NCI-H1105 (cell line): ENCODE data around the gene SMPD4.
"Not testable (repeated sequence)": the region's sequence is repeated elsewhere in the genome, so short reads cannot be mapped to it uniquely, and the experiment has no call there.

Source experiments
- DNase-seq: peaks from one replicate; lab custom pipeline; 2025; lab: John Stamatoyannopoulos, UW

SMPD4 gene

GRCh38 chr2:130141645-130142370 is 39.6 kb downstream of the SMPD4 start:
- DNase-seq, result not testable (repeated sequence)

- not testable (repeated sequence) for DNase-seq
These were observed 40.4 kb downstream of the SMPD4 start for GRCh38 chr2:130141002-130141401.

- DNase-seq, result not testable (repeated sequence)
These were observed 40.9 kb downstream of the SMPD4 start for GRCh38 chr2:130140516-130140915.

GRCh38 chr2:130139331-130140280 is 41.8 kb downstream of the SMPD4 start:
- DNase-seq, result peak; percentile 43

- peak; percentile 66 for DNase-seq
These were observed 42.6 kb downstream of the SMPD4 start for GRCh38 chr2:130138841-130139251.

- DNase-seq, result not testable (repeated sequence)
These were observed 43.1 kb downstream of the SMPD4 start for GRCh38 chr2:130138326-130138725.

GRCh38 chr2:130137118-130137517 is 44.3 kb downstream of the SMPD4 start:
- not testable (repeated sequence) for DNase-seq

GRCh38 chr2:130136546-130136945 is 44.9 kb downstream of the SMPD4 start:
- not testable (repeated sequence) for DNase-seq

- no peak for DNase-seq
These were observed 45.5 kb downstream of the SMPD4 start for GRCh38 chr2:130135692-130136541.

GRCh38 chr2:130129120-130129829 is 52.1 kb downstream of the SMPD4 start, which contains the start of gene POTEF:
POTEF (minus strand) TSS chr2:130129222; CDS start chr2:130120515, 8,707 bp downstream.
- DNase-seq, result not testable (repeated sequence)

GRCh38 chr2:130128464-130128863 is 52.9 kb downstream of the SMPD4 start:
- DNase-seq, result not testable (repeated sequence)

- not testable (repeated sequence) for DNase-seq
These were observed 53.7 kb downstream of the SMPD4 start for GRCh38 chr2:130127726-130128125.

- DNase-seq, result not testable (repeated sequence)
These were observed 60.5 kb downstream of the SMPD4 start for GRCh38 chr2:130120924-130121323.

GRCh38 chr2:130102597-130103363 is 78.6 kb downstream of the SMPD4 start:
- not testable (repeated sequence) for DNase-seq
